K562 (cell line): ENCODE data around the gene RXFP3. TPM values are rescaled to one million over a fixed set of nuclear protein-coding genes. Genes with fewer than 3 reads are reported as not detected.

ENCODE experiments used
- ATAC-seq: fragments of 200-7000 bp; cut with Tn5 transposase; 3 replicates; pipeline ENCODE4 v1.9.1; 2020; ENCODE audit warnings: moderate library complexity
- BruUV-seq: library from RNA; stranded (reverse); fragments of 400-500 nt; replicated peaks from 2 replicates; lab custom pipeline; 2021; lab: Mats Ljungman, UMichigan
- CTCF ChIA-PET: fragments of 300-600 bp; formaldehyde crosslinking; extraction: SDS; loops from one replicate; lab custom pipeline; 2021; ENCODE audit warnings: low intra/inter-chr PET ratio; lab: Yijun Ruan, JAX
- POLR2A ChIA-PET: fragments of 300-600, 350-650 bp; sonication (Branson Sonifier 250); formaldehyde crosslinking; extraction: SDS; loops from one replicate; lab custom pipeline; 2021; ENCODE audit warnings: antibody characterized with exemption, inconsistent platforms; lab: Yijun Ruan, JAX
- DNase-seq, 4 experiments: peaks; one replicate each; pipeline versions ENCODE4 v3.0.0 to v3.0.0-alpha.2; 2011 to 2018; ENCODE audit warnings: low spot score in 3 of 4, mixed read lengths in 3 of 4; ENCODE audit errors: extremely low read depth in 1 of 4
- FAIRE-seq: peaks from 2 replicates; lab custom pipeline; 2011; peaks lifted over from hg19 to GRCh38; lab: Jason Lieb, UNC
- H2AFZ ChIP-seq: 2 replicates; pipeline ENCODE4 v1.6.0; 2011; ENCODE audit warnings: low read depth, low read length, control low read depth, inconsistent platforms
- H3K27ac ChIP-seq: fragments of 200-600 bp; 3 replicates; pipeline ENCODE4 v1.8.0; 2011; ENCODE audit warnings: low read depth, mild to moderate bottlenecking, control low read depth, inconsistent platforms, low read length, moderate library complexity, mixed read lengths; ENCODE audit errors: extremely low read depth
- H3K27me3 ChIP-seq, 2 experiments: fragments of 300-600 bp in 1 of 2; 2 replicates in 1 of 2; 3 replicates in 1 of 2; pipeline versions ENCODE4 v1.6.0 to v1.8.0; 2011; ENCODE audit warnings: inconsistent platforms in 2 of 2, low read length in 2 of 2, mild to moderate bottlenecking in 1 of 2, mixed read lengths in 1 of 2, moderate library complexity in 1 of 2; ENCODE audit not compliant: control insufficient read depth in 2 of 2, insufficient read depth in 2 of 2
- H3K36me3 ChIP-seq: fragments of 300-600 bp; 3 replicates; pipeline ENCODE4 v1.8.0; 2011; ENCODE audit warnings: mild to moderate bottlenecking, low read length, inconsistent platforms; ENCODE audit not compliant: control insufficient read depth, insufficient read depth
- H3K4me1 ChIP-seq, 2 experiments: fragments of 200-600 bp in 1 of 2; replicated peaks in 1 of 2; 2 replicates in 1 of 2; 3 replicates in 1 of 2; pipeline versions ENCODE4 v1.5.1 to v1.8.0; 2011; ENCODE audit warnings: inconsistent platforms in 2 of 2, low read length in 2 of 2, mild to moderate bottlenecking in 1 of 2, mixed read lengths in 1 of 2, moderate library complexity in 1 of 2; ENCODE audit not compliant: control insufficient read depth in 2 of 2, insufficient read depth in 2 of 2
- H3K4me2 ChIP-seq: 2 replicates; pipeline ENCODE4 v1.6.1; 2011; ENCODE audit warnings: low read length, control low read depth, inconsistent platforms, mixed read lengths; ENCODE audit not compliant: insufficient read depth
- H3K4me3 ChIP-seq: fragments of 200-600 bp; sonication (generic), shearing (Covaris generic); 2 replicates; pipeline ENCODE4 v1.5.1; 2016; ENCODE audit warnings: control low read depth, inconsistent platforms
- H3K79me2 ChIP-seq: fragments of 200-600 bp; 3 replicates; pipeline ENCODE4 v1.8.0; 2011; ENCODE audit warnings: low read length, inconsistent platforms; ENCODE audit not compliant: control insufficient read depth, insufficient read depth
- H3K9ac ChIP-seq, 2 experiments: 2 replicates each; pipeline versions ENCODE4 v1.6.0 to v1.6.1; 2011; ENCODE audit warnings: low read depth in 2 of 2, low read length in 2 of 2, control low read depth in 1 of 2, inconsistent platforms in 1 of 2, mild to moderate bottlenecking in 1 of 2, mixed read lengths in 1 of 2; ENCODE audit not compliant: insufficient read depth in 1 of 2
- H3K9me1 ChIP-seq: one replicate; pipeline ENCODE4 v1.6.0; 2011; ENCODE audit warnings: inconsistent platforms, mild to moderate bottlenecking, low read length, moderate library complexity; ENCODE audit not compliant: control insufficient read depth, insufficient read depth
- H3K9me3 ChIP-seq: replicated peaks from 2 replicates; pipeline ENCODE4 v1.5.1; 2011; ENCODE audit warnings: low read depth, low read length, inconsistent platforms; ENCODE audit not compliant: control insufficient read depth, insufficient read depth
- H4K20me1 ChIP-seq: replicated peaks from 2 replicates; pipeline ENCODE4 v1.6.1; 2011; ENCODE audit warnings: low read length, inconsistent platforms, mixed read lengths; ENCODE audit not compliant: control insufficient read depth, insufficient read depth
- ASH1L ChIP-seq: fragments of 450-650 bp; IDR thresholded peaks from 2 replicates; pipeline ENCODE4 v1.6.1; 2018; ENCODE audit warnings: borderline replicate concordance, mild to moderate bottlenecking, low read depth; ENCODE audit not compliant: partially characterized antibody
- CREB1 ChIP-seq, 2 experiments: sonication (generic) in 1 of 2; formaldehyde crosslinking in 1 of 2; IDR thresholded peaks; 2 replicates each; pipeline versions ENCODE4 v1.6.1 to v1.8.0; 2012 to 2022; ENCODE audit warnings: inconsistent platforms in 1 of 2, mild to moderate bottlenecking in 1 of 2, missing genetic modification reagents in 1 of 2, moderate library complexity in 1 of 2
- MTA3 ChIP-seq: fragments of 450-650 bp; formaldehyde crosslinking; IDR thresholded peaks from 2 replicates; pipeline ENCODE4 v1.6.1; 2017; ENCODE audit warnings: mild to moderate bottlenecking, borderline replicate concordance
- RFX7 ChIP-seq: fragments of 250-450 bp; sonication (Bioruptor Pico); IDR thresholded peaks from 2 replicates; pipeline ENCODE4 v1.5.1; 2021; ENCODE audit warnings: mild to moderate bottlenecking
- ZNF766 ChIP-seq: fragments of 200-800 bp; sonication (Bioruptor generic); conservative IDR thresholded peaks from 2 replicates; pipeline ENCODE4 v1.6.1; 2016; ENCODE audit warnings: missing genetic modification characterization, missing compliant biosample characterization
- WGBS: fragments of 100-300 bp; shearing (Covaris generic); methylation state at CpG from one replicate; pipeline ENCODE4 v1.1.6; 2016; ENCODE audit warnings: low coverage, mixed read lengths; ENCODE audit not compliant: insufficient coverage; ENCODE audit errors: missing lambda C conversion rate; 5-methylcytosine and 5-hydroxymethylcytosine counted together
- in situ Hi-C: fragments of 300-500 bp; cut with MboI; formaldehyde crosslinking; loops from 4 replicates; pipeline ENCODE4 v1.15.0; 2018; ENCODE audit warnings: inconsistent platforms, mixed read lengths
- intact Hi-C: fragments of 100-400 bp; cut with micrococcal nuclease; formaldehyde crosslinking; loops from 2 replicates; pipeline ENCODE4 v1.14.2; 2022
- polyA plus RNA-seq, 8 experiments: library from polyadenylated mRNA; depleted of rRNA in 4 of 8; stranded (reverse) in 5 of 8; unstranded in 3 of 8; fragments of >200 nt; fragmentation: Nextera tagmentation in 2 of 8; fragmentation: Illumina TruSeq in 1 of 8; extraction: Ambion mirVana in 2 of 8; extraction: Trizol in 1 of 8; gene quantifications; 2 replicates each; pipeline versions ENCODE4 v1.2.1 to v1.2.3, GENCODE V29; 2011 to 2014; ENCODE audit warnings: inconsistent platforms in 1 of 8, missing spikeins in 1 of 8
- total RNA-seq, 7 experiments: library from RNA; depleted of rRNA in 6 of 7; stranded (reverse); fragments of >200 nt in 6 of 7; fragmentation: Illumina TruSeq in 2 of 7; extraction: Trizol in 2 of 7; gene quantifications; 2 replicates each; pipeline versions ENCODE4 v1.2.1 to v1.2.3, GENCODE V29; 2011 to 2021; ENCODE audit warnings: low replicate concordance in 1 of 7
- TF ChIP-seq, protein P1 (sequence below): fragments of 450-650 bp; IDR thresholded peaks from 2 replicates; pipeline ENCODE4 v1.6.1; 2018; ENCODE audit warnings: mild to moderate bottlenecking, low read depth; ENCODE audit not compliant: partially characterized antibody
- TF ChIP-seq, protein P2 (sequence below): fragments of 250-450 bp; sonication (Bioruptor Pico); IDR thresholded peaks from 2 replicates; pipeline ENCODE4 v1.5.0; 2021; ENCODE audit warnings: mild to moderate bottlenecking, moderate library complexity

Gene RXFP3
- total and polyA plus RNA-seq, 9 of the 15 experiments (the other 6 are each of a cell fraction or from before 2014, with no cell fraction given), result not detected

DNA sequence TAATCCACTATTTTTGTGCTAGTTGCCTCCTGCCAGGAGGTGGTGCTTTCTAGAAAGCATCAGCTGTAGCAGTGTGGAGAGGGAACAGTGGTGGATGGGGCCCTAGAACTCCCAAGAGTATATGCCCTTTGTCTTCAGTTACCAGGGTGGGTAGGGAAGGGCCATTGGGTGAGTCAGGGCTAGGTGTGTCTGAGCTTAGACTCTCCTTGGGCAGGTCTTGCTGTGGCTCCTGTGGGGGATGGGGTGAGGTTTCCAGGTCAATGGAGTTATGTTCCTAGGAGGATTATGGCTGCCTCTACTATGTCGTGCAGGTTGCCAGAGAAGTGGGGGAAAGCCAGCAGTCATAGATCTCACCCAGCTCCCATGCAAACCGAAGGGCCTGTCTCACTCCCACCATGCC lies 33.1 kb upstream of the RXFP3 start:
- H3K79me2 ChIP-seq, result no peaks in the 10 kb centered on the region
- intact Hi-C loops (no loop called here), in situ Hi-C loops (no loop called here)
- FAIRE-seq, result no peak
- no peaks in the 10 kb centered on the region for H4K20me1 ChIP-seq
- WGBS, result 0% methylated on average over 2 of the region's 2 CpGs
- no peak overlapping the region for H3K27ac ChIP-seq
- no TSS peak for BruUV-seq
- no peak overlapping the region for H3K4me3 ChIP-seq
- H3K9me3 ChIP-seq, result no peaks in the 10 kb centered on the region
- no peak overlapping the region for H3K9ac ChIP-seq
- POLR2A ChIA-PET, result no interaction called here
- no peak overlapping the region for H2AFZ ChIP-seq
- H3K9me1 ChIP-seq, result no peaks in the 10 kb centered on the region
- no peak overlapping the region for H3K4me2 ChIP-seq
- no peak for DNase-seq
- H3K36me3 ChIP-seq, result no peaks in the 10 kb centered on the region
- CTCF ChIA-PET, result no interaction called here
- TF ChIP-seq, protein P1, sequence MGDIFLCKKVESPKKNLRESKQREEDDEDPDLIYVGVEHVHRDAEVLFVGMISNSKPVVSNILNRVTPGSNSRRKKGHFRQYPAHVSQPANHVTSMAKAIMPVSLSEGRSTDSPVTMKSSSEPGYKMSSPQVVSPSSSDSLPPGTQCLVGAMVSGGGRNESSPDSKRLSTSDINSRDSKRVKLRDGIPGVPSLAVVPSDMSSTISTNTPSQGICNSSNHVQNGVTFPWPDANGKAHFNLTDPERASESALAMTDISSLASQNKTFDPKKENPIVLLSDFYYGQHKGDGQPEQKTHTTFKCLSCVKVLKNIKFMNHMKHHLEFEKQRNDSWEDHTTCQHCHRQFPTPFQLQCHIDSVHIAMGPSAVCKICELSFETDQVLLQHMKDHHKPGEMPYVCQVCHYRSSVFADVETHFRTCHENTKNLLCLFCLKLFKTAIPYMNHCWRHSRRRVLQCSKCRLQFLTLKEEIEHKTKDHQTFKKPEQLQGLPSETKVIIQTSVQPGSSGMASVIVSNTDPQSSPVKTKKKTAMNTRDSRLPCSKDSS, result no peak
- TF ChIP-seq ZNF766 (CRISPR knock-in tag), result no peak
- TF ChIP-seq CREB1 (IDR thresholded peaks at IDR 0.05), result no peak
- TF ChIP-seq CREB1 (CRISPR knock-in tag; IDR thresholded peaks at IDR 0.05), result no peak
- no peak for TF ChIP-seq RFX7 (CRISPR knock-in tag)
- no peak for TF ChIP-seq ASH1L
- TF ChIP-seq, protein P2, sequence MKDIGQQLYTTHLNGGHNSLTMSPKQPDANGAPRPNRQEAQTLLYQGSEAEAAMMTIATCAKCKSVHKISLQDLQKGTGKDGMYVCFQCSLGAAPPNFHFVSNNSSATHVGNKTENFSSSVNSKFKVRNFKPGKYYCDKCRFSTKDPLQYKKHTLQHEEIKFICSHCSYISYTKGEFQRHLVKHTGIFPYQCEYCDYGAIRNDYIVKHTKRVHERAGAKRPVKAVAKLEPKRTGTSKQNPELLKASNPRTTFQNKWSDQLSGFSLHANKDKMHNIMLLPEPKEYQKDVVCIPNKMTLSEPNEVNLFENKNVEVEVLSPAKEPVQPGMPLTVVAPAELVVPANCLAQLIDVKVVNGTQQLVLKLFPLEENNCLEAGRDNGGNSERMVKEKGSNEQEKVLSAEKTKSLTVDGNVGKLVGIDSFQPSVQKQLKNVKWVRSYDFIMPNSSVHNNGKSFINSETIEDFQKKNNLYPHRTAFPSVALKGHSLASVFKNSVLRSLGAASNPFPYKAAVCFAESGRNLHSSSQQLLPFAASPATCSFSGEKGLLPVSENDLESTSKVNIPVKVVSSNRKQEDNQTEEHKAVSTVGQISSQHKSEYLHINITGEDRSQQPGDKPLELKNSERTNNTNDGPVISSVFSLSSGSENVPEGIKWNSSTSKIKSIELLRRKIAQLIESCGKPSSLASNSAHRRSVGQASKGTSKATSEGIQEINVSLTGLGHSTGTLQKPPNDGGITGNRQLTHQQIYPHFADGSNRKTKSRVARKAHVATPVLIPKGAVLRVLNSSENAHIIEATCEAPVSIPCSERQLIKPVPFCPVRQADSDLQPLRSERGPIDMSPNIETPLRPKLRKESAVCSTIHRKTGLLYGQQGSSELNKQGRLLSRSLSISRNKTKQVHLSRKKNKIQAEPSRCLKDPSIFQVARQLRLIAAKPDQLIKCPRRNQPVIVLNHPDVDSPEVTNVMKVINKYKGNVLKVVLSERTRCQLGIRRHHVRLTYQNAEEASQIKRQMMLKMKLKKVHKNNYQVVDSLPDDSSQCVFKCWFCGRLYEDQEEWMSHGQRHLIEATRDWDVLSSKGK (CRISPR knock-in tag), result no peak
- TF ChIP-seq MTA3, result no peak
- TF ChIP-seq, all 486 proteins: peak for 0
- no peak for ATAC-seq
- Histone ChIP-seq H3K4me1 (no peaks in the 10 kb centered on the region), H3K27me3 (no peaks in the 10 kb centered on the region)
